Activated CD4-positive, alpha-beta T cell treated with anti-CD3 and anti-CD28 coated beads for 36 hours (primary cell): Measurements from ENCODE around the gene GDPD5. TPM values are rescaled to one million over a fixed set of nuclear protein-coding genes. Genes with fewer than 3 reads are reported as not detected.

Experiments used
- ATAC-seq: fragments of 200-7000 bp; cut with Tn5 transposase; one replicate; pipeline ENCODE4 v1.10.0; 2021; ENCODE audit warnings: mild to moderate bottlenecking, moderate library complexity
- CTCF ChIA-PET: fragments of 350-600 bp; sonication (Branson Sonifier 250); formaldehyde crosslinking; loops from one replicate; lab custom pipeline; 2021; ENCODE audit warnings: antibody characterized with exemption; lab: Charles Lee
- POLR2A ChIA-PET: fragments of 350-600 bp; sonication (Branson Sonifier 250); formaldehyde crosslinking; loops from one replicate; lab custom pipeline; 2021; ENCODE audit warnings: antibody characterized with exemption, inconsistent platforms; lab: Charles Lee
- DNase-seq: peaks from one replicate; pipeline ENCODE4 v3.0.0-alpha.2; 2020
- H3K27ac Mint-ChIP-seq: one replicate; pipeline ENCODE4 v1.8.0; 2021; ENCODE audit warnings: mixed read lengths
- H3K27me3 Mint-ChIP-seq: one replicate; pipeline ENCODE4 v1.8.0; 2021; ENCODE audit warnings: mixed read lengths
- H3K36me3 Mint-ChIP-seq: one replicate; pipeline ENCODE4 v1.8.0; 2021; ENCODE audit warnings: low read depth, mixed read lengths
- H3K4me1 Mint-ChIP-seq: one replicate; pipeline ENCODE4 v1.8.0; 2021; ENCODE audit warnings: mixed read lengths
- H3K4me3 Mint-ChIP-seq: one replicate; pipeline ENCODE4 v1.8.0; 2021; ENCODE audit warnings: mild to moderate bottlenecking, moderate library complexity, mixed read lengths
- H3K9me3 Mint-ChIP-seq: one replicate; pipeline ENCODE4 v1.8.0; 2021; ENCODE audit warnings: low read depth, mixed read lengths
- intact Hi-C, 2 experiments: fragments of 100-400 bp; cut with DNase I in 1 of 2; cut with micrococcal nuclease in 1 of 2; formaldehyde crosslinking; loops; one replicate each; pipeline versions ENCODE4 v1.14.2 to v1.15.1; 2022 to 2024; cut with DNase I, micrococcal nuclease
- total RNA-seq, 2 experiments: library from RNA; stranded (reverse); gene quantifications; one replicate each; pipeline ENCODE4 v1.2.3, GENCODE V29; 2021

The GDPD5 gene
- total RNA-seq, 2 experiments from 2014 or later, result 16.8 to 22.0 TPM

- no peak for DNase-seq
- Mint-ChIP-seq H3K9me3 (no peaks in the 10 kb centered on the region), H3K27me3 (peaks cover 6% of the 10 kb centered on the region), H3K4me1 (no peaks in the 10 kb centered on the region), H3K36me3 (no peaks in the 10 kb centered on the region), H3K27ac (no peak overlapping the region), H3K4me3 (no peak overlapping the region)
- ChIA-PET POLR2A (no interaction called here), CTCF (no interaction called here)
- ATAC-seq, result no peak
- intact Hi-C loops, result no loop called here
These were observed 87.6 kb downstream of the GDPD5 start for GRCh38 chr11:75437966-75438659.

- CTCF ChIA-PET, result interaction anchor here (1.4 kb wide), 1 partner anchor 9 kb away, joined by 5 read pairs; no protein-coding TSS in a partner anchor
These were observed 88.9 kb downstream of the GDPD5 start for GRCh38 chr11:75436806-75437205.

GRCh38 chr11:75435571-75435925 is 90.2 kb downstream of the GDPD5 start:
- DNase-seq (no peak), ATAC-seq (no peak)
- Mint-ChIP-seq H3K36me3 (no peaks in the 10 kb centered on the region), H3K4me3 (no peak overlapping the region), H3K27ac (no peak overlapping the region), H3K4me1 (peaks cover 3% of the 10 kb centered on the region), H3K9me3 (no peaks in the 10 kb centered on the region), H3K27me3 (peaks cover 30% of the 10 kb centered on the region)
- intact Hi-C loops, result no loop called here
- POLR2A ChIA-PET, result no interaction called here
- CTCF ChIA-PET, result no interaction called here

More at GRCh38 chr11:75436806-75437205, 88.9 kb downstream of the GDPD5 start:
- POLR2A ChIA-PET, result no interaction called here
- Mint-ChIP-seq H3K9me3 (no peaks in the 10 kb centered on the region), H3K4me3 (no peak overlapping the region), H3K4me1 (no peaks in the 10 kb centered on the region), H3K27ac (no peak overlapping the region), H3K36me3 (no peaks in the 10 kb centered on the region), H3K27me3 (peaks cover 18% of the 10 kb centered on the region)
- DNase-seq (no peak), ATAC-seq (no peak)
- intact Hi-C loops, result no loop called here

- ChIA-PET POLR2A (no interaction called here), CTCF (interaction anchor here (0.6 to 2.0 kb wide), 3 partner anchors 18 to 98 kb away, joined by 3 to 8 read pairs (median 5); no protein-coding TSS in a partner anchor)
- ATAC-seq (no peak), DNase-seq (no peak)
- peaks cover 32% of the 10 kb centered on the region for H3K27me3 Mint-ChIP-seq
- intact Hi-C loops, result no loop called here
- no peak overlapping the region for H3K27ac Mint-ChIP-seq
- no peaks in the 10 kb centered on the region for H3K9me3 Mint-ChIP-seq
- H3K4me1 Mint-ChIP-seq, result peaks cover 4% of the 10 kb centered on the region
- no peaks in the 10 kb centered on the region for H3K36me3 Mint-ChIP-seq
- H3K4me3 Mint-ChIP-seq, result no peak overlapping the region
These were observed 90.7 kb downstream of the GDPD5 start for GRCh38 chr11:75434886-75435570.

- Mint-ChIP-seq H3K27me3 (peaks cover 36% of the 10 kb centered on the region), H3K4me1 (peaks cover 8% of the 10 kb centered on the region), H3K36me3 (peaks cover 5% of the 10 kb centered on the region), H3K4me3 (no peak overlapping the region), H3K27ac (no peak overlapping the region), H3K9me3 (peaks cover 5% of the 10 kb centered on the region)
- ChIA-PET POLR2A (no interaction called here), CTCF (interaction anchor here (0.5 to 2.0 kb wide), 6 partner anchors 19 to 892 kb away, joined by 3 to 8 read pairs (median 4); no protein-coding TSS in a partner anchor)
- ATAC-seq (no peak), DNase-seq (no peak)
- intact Hi-C loops, result no loop called here
These were observed 91.7 kb downstream of the GDPD5 start for GRCh38 chr11:75434051-75434450.

GRCh38 chr11:75433443-75433842 is 92.3 kb downstream of the GDPD5 start:
- DNase-seq (no peak), ATAC-seq (no peak)
- Mint-ChIP-seq H3K27me3 (peaks cover 42% of the 10 kb centered on the region), H3K36me3 (peaks cover 8% of the 10 kb centered on the region), H3K4me3 (no peak overlapping the region), H3K4me1 (peaks cover 13% of the 10 kb centered on the region), H3K27ac (no peak overlapping the region), H3K9me3 (peaks cover 8% of the 10 kb centered on the region)
- intact Hi-C loops, result no loop called here
- ChIA-PET CTCF (interaction anchor here (0.5 to 2.0 kb wide), 7 partner anchors 20 to 892 kb away, joined by 3 to 8 read pairs (median 4); no protein-coding TSS in a partner anchor), POLR2A (no interaction called here)

GRCh38 chr11:75432911-75433321 is 92.8 kb downstream of the GDPD5 start, which contains the start of gene KLHL35:
Gene KLHL35 (minus strand): TSS chr11:75433203. CDS start chr11:75430629, 2,574 bp downstream.
- peaks cover 48% of the 10 kb centered on the region for H3K27me3 Mint-ChIP-seq
- peaks cover 8% of the 10 kb centered on the region for H3K9me3 Mint-ChIP-seq

GRCh38 chr11:75431533-75432525 is 93.9 kb downstream of the GDPD5 start:
- Mint-ChIP-seq H3K27me3 (peaks cover 49% of the 10 kb centered on the region), H3K27ac (no peak overlapping the region), H3K4me1 (peaks cover 16% of the 10 kb centered on the region), H3K36me3 (peaks cover 10% of the 10 kb centered on the region), H3K4me3 (no peak overlapping the region), H3K9me3 (peaks cover 8% of the 10 kb centered on the region)
- POLR2A ChIA-PET, result interaction anchor here (0.6 to 1.1 kb wide), 3 partner anchors 19 to 32 kb away, joined by 3 to 6 read pairs (median 3); no protein-coding TSS in a partner anchor
- intact Hi-C loops, result no loop called here
- DNase-seq, result no peak
- ATAC-seq, result no peak
- CTCF ChIA-PET, result interaction anchor here (0.6 to 1.0 kb wide), 3 partner anchors 13 to 122 kb away, joined by 3 to 5 read pairs (median 3); no protein-coding TSS in a partner anchor

More at GRCh38 chr11:75432911-75433321, 92.8 kb downstream of the GDPD5 start, which contains the start of gene KLHL35:
- no peak within 1 kb of the TSS for H3K4me3 Mint-ChIP-seq
- peaks cover 16% of the 10 kb centered on the region for H3K4me1 Mint-ChIP-seq
- POLR2A ChIA-PET, result no interaction called here
- intact Hi-C loops, result no loop called here
- CTCF ChIA-PET, result interaction anchor here (0.6 to 2.0 kb wide), 3 partner anchors 20 to 1240 kb away, joined by 3 to 5 read pairs (median 4); no protein-coding TSS in a partner anchor
- no peak within 1 kb of the TSS for H3K27ac Mint-ChIP-seq
- no peak for ATAC-seq
- peaks cover 10% of the 10 kb centered on the region for H3K36me3 Mint-ChIP-seq
- DNase-seq, result no peak

GRCh38 chr11:75430714-75431532 is 94.8 kb downstream of the GDPD5 start:
- intact Hi-C loops, result loop anchor here in 1 of 2 experiments (1.0 kb wide), 2 partner anchors 94 to 190 kb away; partner anchors contain the start of gene GDPD5
- H3K36me3 Mint-ChIP-seq, result peaks cover 10% of the 10 kb centered on the region
- POLR2A ChIA-PET, result interaction anchor here (0.6 to 1.6 kb wide), 3 partner anchors 30 to 106 kb away, joined by 3 to 5 read pairs (median 3); partner anchors contain the start of gene RPS3
- peak overlapping the region; percentile 60 for H3K4me3 Mint-ChIP-seq
- CTCF ChIA-PET, result interaction anchor here (0.9 to 1.1 kb wide), 4 partner anchors 14 to 189 kb away, joined by 3 to 4 read pairs (median 3); no protein-coding TSS in a partner anchor
- peaks cover 8% of the 10 kb centered on the region for H3K9me3 Mint-ChIP-seq
- no peak for DNase-seq
- H3K27ac Mint-ChIP-seq, result no peak overlapping the region
- peaks cover 16% of the 10 kb centered on the region for H3K4me1 Mint-ChIP-seq
- peaks cover 49% of the 10 kb centered on the region for H3K27me3 Mint-ChIP-seq
- ATAC-seq, result no peak
